GM21529 (cell line): ENCODE measurements around the gene PTPRD.
"Not testable (repeated sequence)": the region's sequence is repeated elsewhere in the genome, so short reads cannot be mapped to it uniquely, and the experiment has no call there.

ENCODE experiments used
- ATAC-seq: cut with Tn5 transposase; IDR thresholded peaks from one replicate; pipeline ENCODE4 v1.9.1; 2021; ENCODE audit not compliant: unreplicated experiment

The PTPRD gene

DNA sequence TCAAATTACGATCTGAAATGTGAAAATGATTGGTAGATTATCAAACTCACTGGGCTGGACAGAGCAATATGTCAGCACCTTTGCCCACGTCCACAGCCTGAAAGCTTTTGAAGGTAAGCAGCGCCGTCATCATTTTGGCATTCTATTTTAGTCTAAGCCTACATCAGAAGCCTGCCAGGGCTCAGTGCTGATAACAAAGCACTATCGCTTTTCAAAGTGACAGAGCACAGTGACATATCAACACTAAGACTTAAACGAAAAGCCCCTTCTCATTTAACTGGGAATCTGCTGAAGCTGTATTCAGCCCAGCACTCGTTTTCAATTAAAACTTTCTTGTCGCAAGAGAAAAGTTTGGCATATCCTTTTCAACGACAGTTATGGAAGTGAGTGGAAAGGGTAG, 1076.3 kb downstream of the PTPRD start:
- ATAC-seq, result no peak

DNA sequence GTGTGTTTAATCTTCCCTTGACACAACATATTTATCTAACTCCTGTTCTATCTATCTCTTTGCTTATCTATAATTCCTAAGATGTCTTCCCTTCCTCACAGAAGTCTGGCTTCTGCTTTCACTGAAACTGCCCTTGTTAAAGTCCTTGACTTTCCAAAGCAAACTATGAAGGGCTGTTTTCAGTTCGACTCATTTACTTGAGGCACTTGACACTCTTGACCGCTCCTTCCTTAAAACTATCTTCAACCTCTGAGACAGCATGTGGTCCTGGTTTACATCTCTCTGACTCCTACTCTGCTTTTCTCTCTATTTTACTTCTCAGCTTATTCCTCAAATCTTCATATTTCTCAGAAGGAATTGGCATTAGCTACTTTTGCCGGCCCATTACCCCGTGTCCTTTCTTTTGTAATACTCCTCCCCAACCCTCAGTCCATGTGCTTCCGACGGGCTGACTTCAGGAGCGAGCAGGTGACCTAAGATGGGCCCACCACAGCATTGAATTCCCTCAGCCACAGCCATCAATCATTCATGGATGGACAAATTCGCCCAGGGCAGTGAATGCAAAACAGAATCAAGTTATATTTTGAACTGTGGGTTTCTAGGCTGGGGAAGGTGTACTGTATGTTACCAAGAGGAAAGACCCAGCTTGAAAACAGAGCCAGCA, 1089.2 kb downstream of the PTPRD start:
- ATAC-seq, result no peak

DNA sequence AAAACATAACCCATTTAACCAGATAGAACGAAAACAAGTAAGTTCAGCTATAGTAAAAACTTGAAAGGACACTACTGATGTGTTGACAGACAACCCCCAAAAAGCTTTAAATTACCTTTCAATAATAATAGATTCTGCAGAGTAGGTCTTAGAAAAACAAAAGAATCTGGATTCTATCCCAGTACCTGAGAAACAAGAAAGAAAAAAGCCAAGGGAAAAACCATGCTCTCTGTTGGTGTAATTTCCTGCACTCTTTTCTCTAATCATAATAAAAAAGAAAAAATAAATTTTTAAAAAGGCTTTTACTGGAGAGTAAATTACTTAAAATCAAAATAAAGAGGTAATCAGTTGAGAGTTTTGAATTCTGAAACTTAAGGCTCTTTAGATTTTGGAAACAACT, 1090.4 kb downstream of the PTPRD start:
- no peak for ATAC-seq

DNA sequence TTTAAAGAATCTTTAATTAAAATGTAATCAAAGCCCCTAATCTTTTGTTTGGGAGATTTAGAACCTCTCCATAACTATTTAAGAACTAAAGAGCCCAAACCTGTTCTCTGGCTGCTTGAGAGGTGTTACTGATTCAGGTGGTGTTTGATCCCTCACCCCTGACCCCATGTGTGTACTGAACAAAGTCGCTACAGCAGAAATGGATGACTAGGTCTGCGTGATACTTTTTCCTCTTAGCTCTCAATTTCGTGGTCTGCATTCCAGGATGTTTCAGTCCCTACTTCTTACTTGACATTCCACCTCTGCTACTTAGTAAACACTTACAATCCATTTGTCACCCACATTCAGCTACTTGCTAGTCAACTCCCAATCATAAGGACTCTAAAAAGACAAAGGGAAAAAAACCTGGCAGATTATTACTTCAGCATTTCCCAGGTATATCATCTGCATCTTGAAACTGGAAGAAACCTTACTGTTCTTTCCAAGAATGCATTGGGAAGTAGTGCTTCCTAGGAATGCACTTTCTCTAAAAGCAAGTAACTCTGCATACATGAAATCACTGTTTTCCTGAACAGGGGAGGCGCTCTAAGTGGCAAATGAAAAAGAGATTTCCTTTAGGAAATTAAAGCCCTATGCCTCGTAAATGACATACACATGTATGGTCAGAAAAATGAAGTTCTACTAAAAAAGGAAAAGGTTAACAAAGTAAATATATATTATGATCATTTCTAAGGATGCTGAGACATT, 1091.6 kb downstream of the PTPRD start:
- no peak for ATAC-seq

DNA sequence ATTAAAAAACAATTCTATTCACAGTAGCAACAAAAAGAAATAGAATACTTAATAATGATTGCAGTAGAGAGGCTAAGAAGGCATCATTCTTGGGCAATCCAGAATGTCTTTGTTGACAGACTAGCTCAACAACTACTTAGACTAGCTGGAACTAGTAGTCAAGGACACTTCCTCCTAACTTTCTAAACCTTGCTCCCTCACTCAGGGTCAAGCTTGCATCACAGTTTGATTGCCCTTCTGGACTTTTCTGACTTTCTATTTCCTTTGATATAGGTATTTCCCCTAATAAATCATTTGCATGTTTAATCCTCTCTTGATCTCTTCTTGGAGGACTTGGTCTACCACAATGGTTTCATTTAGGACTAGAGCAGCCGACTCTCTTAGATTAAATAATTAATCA, 1107.9 kb downstream of the PTPRD start:
- no peak for ATAC-seq

DNA sequence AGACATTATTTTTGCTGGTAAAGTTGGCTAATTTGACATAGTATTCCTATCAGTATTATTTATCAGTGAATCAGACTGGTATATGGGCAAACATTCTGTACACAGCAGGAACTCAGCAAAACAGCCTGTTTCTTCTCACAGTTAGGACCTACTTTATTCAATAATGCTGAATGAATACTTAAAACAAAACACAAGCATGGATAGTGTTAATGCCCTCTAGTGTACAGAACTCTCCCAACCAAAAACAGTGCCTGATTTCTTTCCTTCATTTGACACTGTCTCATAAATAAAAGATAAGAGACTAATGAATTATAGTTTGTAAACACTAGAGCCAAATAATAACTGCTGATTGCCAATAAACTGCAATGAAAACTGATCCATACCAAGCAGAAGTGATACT, 1113.3 kb downstream of the PTPRD start:
- no peak for ATAC-seq

DNA sequence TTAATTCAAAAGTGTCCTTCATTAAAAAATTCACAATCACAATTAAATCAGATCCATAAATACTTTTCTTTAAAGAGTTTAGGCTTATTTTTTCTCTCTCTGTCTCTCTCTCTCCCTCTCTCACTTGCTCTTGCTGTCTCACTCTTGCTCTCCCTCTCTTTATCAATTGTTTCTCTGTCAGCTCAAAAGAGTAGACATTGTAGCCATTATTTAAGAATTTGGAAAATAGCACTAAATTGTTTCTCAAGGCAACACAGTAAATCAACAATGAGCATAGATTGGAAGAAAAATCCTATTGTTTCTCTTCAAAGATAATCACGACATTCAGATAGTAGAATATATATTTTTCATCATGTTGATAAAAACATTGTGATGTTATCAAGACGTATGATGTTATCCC, 1114.0 kb downstream of the PTPRD start:
- ATAC-seq, result no peak

DNA sequence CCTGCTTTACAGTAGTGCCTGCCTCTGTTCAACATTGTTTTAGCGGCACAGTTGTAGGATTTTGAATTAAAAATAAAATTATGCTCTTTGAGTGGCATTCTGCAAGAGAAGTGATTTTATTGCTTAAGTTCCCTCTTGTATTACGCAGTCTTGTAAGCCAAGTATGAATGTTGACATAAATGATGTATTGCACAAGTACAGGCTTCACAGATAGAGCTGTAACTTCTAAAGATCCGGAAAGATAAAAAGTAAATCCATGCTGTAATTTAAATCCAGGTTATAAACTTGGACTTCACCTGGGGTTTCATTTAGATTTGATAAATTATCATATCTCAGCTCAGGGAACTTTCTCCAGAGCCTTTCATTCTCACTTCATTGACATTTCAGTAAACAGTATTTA, 1114.7 kb downstream of the PTPRD start:
- no peak for ATAC-seq

DNA sequence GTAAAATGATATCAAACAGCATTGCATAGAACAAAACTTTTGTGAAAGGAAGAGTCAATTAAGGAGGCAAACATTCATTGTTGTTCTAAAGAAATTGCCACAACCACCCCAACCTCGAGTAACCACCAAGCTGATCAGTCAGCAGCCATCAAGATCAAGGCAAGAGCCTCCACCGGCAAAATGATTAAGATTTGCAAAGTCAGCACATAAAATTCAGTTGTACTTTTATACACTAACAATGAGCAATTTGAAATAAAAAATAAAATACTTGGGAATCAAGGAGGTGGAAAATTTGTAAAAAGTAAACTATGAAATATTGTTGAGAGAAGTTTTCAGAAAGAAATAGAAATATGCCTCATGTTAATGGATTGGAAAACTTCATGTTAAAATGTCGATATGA, 1118.5 kb downstream of the PTPRD start:
- ATAC-seq, result no peak

DNA sequence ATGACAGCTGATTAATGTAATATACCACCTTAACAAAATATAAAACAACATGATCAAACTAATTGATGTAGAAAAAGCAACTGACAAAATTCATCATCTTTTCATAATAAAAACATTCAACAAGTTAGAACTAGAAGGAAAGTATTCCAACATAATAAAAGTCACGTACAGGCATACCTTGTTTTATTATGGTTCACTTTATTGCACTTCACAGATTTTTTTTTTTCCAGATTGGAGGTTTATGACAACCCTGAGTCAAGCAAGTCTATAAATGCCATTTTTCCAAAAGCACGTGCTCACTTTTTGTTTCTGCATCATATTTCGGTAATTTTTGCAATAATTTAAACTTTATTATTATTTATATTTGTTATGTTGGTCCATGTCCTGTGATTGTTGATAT, 1120.3 kb downstream of the PTPRD start:
- no peak for ATAC-seq

DNA sequence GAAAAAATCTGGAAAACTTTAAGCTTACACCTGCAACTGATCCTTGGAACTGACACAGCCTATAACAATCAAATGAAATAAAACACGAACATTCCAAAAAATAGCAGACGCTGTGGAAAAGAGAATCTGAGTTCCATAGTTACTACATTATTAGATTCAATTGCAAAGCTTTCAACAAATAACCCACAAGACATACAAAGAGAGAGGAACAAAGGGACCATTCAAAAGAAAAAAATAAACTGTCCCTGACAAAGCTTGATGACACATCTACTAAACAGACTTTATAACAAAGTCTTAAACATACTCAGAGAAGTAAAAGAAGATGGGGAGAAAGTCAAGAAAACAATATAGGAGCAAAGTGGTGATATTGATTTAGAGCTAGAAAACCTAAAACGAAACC, 1123.6 kb downstream of the PTPRD start:
- no peak for ATAC-seq

DNA sequence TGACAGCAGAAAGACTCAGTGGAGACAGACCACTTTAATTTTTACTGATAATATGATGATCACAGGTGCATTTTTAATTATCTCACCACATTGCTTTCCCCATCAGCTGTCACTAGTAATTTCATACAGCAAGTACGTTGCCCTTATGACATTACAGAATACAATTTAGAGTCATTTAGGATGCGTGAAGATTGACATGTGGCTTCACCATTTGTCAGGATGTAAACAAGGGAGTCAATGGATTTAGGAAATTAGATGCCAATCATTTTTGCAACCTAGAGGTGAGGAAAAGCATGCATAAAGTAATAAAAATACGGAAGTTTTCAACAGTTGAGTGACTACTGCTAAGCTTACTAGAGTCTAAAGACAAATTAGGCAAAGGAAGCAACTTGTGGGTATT, 1129.6 kb downstream of the PTPRD start:
- no peak for ATAC-seq

DNA sequence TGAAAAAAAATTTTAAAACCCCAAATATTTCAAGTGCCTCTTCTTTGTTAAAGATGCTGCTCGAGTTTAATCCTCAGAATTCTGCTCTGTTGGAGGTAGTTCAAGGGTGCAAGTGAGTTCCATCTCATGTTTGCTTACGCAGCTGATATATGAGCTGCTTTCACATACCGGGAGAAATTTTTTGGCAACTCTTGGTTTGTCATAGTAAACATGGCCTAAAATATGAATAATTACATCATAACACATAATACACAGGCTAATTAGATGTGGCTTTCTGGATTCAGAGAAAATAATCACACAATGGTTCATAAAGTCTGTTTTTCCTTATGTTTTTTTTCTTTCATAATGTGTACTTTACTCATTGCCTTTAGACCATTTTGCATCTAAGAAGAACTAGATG, 1134.1 kb downstream of the PTPRD start:
- ATAC-seq, result no peak

DNA sequence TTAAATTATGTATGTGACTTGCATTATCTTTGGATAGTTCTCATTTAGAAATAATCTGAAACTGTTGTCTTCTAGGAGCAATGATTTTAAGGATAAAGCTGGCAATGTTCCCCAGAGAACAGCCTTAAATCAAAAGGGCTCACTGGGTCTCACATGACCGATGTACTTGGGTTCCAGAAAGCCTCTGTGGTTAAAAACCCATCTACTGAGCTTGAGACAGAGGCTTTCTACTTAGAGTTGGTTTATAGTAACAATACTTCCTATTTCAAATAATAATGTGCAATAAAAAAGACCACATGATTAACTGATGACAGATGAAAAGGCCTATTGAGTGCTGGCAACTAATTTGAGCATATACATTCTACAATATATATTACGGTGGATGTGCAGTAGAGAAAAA, 1143.5 kb downstream of the PTPRD start:
- ATAC-seq, result no peak

DNA sequence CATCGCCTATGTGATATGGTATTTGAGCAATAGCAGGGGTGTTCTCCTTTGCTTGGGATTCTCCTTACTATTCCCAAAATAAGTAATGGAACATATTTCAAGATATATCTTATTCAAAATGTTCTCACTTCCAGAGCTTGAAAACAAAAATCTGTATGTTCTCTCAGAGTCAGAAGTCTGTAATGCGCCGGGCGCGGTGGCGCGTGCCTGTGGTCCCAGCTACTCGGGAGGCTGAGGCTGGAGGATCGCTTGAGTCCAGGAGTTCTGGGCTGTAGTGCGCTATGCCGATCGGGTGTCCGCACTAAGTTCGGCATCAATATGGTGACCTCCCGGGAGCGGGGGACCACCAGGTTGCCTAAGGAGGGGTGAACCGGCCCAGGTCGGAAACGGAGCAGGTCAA, 1170.9 kb downstream of the PTPRD start:
- ATAC-seq, result not testable (repeated sequence)

DNA sequence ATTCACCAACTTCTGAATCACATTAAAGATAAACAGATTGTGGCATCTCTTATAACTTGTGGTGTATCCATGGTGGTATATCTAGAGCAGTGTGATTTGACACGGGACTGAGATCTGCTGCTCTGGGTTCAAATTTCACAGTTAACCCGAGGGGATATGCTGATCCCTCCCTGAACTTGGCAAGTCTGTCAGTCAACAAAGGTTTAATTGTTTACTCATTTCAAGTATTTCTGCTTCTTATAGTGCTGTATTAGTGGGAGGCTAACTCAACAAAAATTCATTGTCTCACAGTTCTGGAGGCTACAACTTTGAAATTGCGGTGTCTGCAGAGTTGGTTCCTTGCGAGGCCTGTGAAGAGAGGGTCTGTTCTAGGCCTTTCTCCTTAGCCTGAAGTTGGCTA, 1175.2 kb downstream of the PTPRD start:
- no peak for ATAC-seq

DNA sequence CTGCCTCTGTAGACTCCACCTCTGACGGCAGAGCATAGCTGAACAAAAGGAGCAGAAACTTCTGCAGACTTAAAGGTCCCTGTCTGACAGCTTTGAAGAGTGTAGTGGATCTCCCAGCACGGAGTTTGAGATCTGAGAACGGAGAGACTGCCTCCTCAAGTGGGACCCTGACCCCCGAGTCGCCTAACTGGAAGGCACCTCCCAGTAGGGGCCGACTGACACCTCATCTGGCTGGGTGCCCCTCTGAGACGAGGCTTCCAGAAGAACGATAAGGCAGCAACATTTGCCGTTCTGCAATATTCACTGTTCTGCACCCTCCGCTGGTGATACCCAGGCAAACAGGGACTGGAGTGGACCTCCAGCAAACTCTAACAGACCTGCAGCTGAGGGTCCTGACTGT, 1186.3 kb downstream of the PTPRD start:
- not testable (repeated sequence) for ATAC-seq

DNA sequence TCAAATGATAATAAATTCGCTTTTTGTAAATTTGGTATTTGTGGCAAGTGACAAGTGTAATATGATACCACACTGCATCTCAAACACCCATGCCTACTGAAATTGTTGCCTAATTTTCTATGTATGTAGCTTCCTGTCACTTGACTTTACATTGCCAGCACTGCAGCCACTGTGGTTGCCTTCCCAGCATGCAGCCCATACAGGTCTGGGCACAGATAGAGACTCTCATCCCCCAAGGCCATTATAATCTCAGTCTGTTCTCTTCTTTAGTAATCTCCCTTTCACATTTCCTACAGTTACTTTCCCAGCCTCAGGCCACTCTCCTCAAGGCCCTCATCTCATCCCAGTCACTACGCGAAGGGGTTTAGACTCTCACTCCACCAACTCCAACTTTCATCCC, 1200.6 kb downstream of the PTPRD start:
- ATAC-seq, result no peak

DNA sequence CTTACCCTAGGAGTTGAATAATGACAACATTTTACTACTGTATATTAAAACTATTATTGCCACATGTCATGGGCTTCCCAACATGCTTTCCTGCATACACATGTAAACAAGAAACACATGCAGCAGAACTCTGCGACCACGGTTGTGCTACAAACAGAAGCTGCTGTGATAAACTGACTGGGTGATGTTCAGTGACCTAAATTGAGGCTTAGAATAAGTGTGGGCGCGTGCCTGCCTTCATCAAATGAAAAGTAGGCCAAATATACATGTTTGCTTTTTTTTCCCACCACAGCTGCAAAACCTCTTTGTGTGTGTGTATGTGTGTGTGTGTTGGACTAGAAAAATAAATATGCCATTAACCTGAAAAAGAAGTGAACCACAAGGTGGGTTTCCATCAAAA, 1202.1 kb downstream of the PTPRD start:
- no peak for ATAC-seq

DNA sequence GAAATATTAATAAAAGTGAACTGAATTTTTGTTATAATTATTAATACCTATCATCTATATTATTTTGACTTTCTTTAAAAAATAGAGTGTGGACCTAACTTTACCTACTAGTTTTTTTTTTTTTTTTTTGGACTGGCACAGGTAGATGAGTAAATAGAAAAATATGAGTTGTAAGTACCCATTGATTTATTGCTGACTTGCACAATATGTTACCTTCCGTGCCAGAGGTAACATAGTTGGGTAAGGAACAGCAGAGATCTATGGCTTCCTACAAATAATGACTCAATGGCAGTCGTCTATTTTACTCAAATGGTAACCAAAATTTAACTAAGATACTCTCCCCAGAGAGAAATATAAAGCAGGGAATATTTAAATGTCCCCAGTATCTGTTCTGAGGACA, 1212.8 kb downstream of the PTPRD start:
- no peak for ATAC-seq

DNA sequence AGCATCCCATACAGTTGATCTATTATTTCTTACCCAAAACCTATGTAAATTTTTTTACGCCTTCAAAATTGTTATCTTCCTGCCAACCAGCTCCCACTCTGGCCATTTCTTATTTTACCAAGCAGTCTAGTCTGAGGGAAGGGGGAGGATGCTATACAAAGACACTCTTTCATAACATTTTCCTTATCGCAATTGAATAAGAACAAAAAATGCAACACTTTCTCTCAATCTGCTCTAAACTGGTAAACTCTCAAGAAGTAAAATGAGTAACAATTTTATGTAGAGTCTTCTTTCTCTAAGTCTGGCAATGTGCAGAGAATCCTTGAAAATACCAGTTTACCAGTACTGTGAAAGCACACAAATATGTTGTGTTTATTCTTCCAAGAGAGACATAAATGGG, 1216.3 kb downstream of the PTPRD start:
- ATAC-seq, result no peak

DNA sequence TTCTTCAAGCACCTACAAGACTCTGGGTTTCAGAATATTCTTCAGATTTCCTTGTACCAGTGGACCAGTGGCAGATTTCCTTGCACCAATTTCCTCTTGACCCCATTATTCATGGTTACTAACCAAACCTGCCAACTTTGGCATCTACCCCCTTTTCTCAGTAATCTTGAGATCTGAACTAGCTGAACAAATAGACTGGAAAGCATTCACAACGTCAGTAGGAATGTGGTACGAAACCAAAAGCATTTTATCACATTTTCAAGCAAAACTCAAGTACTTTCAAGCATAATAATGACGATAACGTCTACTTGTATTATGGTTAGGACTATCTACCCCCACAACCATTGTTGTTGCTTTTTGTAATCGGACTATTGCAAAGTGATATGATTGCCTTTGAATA, 1217.3 kb downstream of the PTPRD start:
- ATAC-seq, result no peak

DNA sequence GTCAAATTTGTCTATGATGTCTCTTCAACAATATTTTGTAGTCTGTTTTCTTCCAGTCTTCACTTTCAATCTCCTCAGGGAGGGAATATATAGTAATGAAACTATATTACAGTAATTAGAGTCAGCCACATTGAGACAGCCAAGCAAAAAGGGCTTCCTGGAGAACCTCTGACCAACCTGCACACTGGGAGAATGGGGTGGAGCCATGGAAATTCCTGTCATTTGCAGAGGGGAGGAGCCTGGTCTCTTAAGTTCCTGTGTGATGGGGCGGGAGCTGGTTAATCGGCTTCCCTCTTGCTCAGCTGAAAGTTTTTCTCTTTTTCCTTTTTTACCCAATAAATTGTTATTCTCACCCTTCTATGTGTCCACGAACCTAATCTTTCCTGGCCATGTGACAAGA, 1220.0 kb downstream of the PTPRD start:
- no peak for ATAC-seq
